PC-9 (cell line): ENCODE results near the gene SLC2A9. TPM values are rescaled to one million over a fixed set of nuclear protein-coding genes. Genes with fewer than 3 reads are reported as not detected.
"Not testable (repeated sequence)": the region's sequence is repeated elsewhere in the genome, so short reads cannot be mapped to it uniquely, and the experiment has no call there.

Experiments used
- BruUV-seq: library from RNA; stranded (reverse); fragments of 400-500 nt; replicated peaks from 2 replicates; lab custom pipeline; 2021; lab: Mats Ljungman, UMichigan
- CTCF ChIA-PET: fragments of 300-600 bp; sonication (Branson Sonifier 250); formaldehyde crosslinking; loops from one replicate; lab custom pipeline; 2022; ENCODE audit warnings: antibody characterized with exemption; lab: Charles Lee
- POLR2A ChIA-PET: fragments of 300-600 bp; sonication (Branson Sonifier 250); formaldehyde crosslinking; loops from one replicate; lab custom pipeline; 2022; ENCODE audit warnings: antibody characterized with exemption; ENCODE audit not compliant: unreplicated experiment; lab: Charles Lee
- DNase-seq, 2 experiments: peaks; one replicate each; pipeline versions ENCODE4 v3.0.0 to v3.0.0-alpha.2; 2015 to 2022; ENCODE audit warnings: mixed read lengths in 1 of 2
- H2AFZ ChIP-seq: fragments of 200-600 bp; sonication (generic); 2 replicates; pipeline ENCODE4 v1.8.1; 2017; ENCODE audit warnings: antibody characterized with exemption
- H3F3A ChIP-seq: fragments of 200-600 bp; sonication (generic); 2 replicates; pipeline ENCODE4 v1.8.1; 2017; ENCODE audit warnings: antibody characterized with exemption, mild to moderate bottlenecking, low read depth; ENCODE audit not compliant: insufficient read depth
- H3K27ac ChIP-seq: fragments of 200-600 bp; sonication (generic); 2 replicates; pipeline ENCODE4 v1.6.1; 2016; ENCODE audit warnings: mixed run types
- H3K27me3 ChIP-seq: fragments of 200-600 bp; sonication (generic); 2 replicates; pipeline ENCODE4 v1.6.1; 2016; ENCODE audit warnings: low read depth, mixed run types; ENCODE audit not compliant: insufficient read depth
- H3K36me3 ChIP-seq: fragments of 200-600 bp; sonication (generic); 2 replicates; pipeline ENCODE4 v1.6.1; 2016; ENCODE audit warnings: low read depth, mixed run types
- H3K4me1 ChIP-seq: fragments of 200-600 bp; sonication (generic); replicated peaks from 2 replicates; pipeline ENCODE4 v1.6.1; 2016; ENCODE audit warnings: mixed run types; ENCODE audit not compliant: insufficient read depth
- H3K4me2 ChIP-seq: fragments of 200-600 bp; sonication (generic); 2 replicates; pipeline ENCODE4 v1.6.1; 2017; ENCODE audit warnings: mixed run types
- H3K4me3 ChIP-seq: fragments of 200-600 bp; sonication (generic); 2 replicates; pipeline ENCODE4 v1.6.1; 2016; ENCODE audit warnings: mixed run types
- H3K79me2 ChIP-seq: fragments of 200-600 bp; sonication (generic); 2 replicates; pipeline ENCODE4 v1.6.1; 2017; ENCODE audit warnings: low read depth, mixed run types
- H3K9me2 ChIP-seq: fragments of 200-600 bp; sonication (generic); 2 replicates; pipeline ENCODE4 v1.8.1; 2017; ENCODE audit warnings: mild to moderate bottlenecking; ENCODE audit not compliant: insufficient read depth
- H3K9me3 ChIP-seq: fragments of 200-600 bp; sonication (generic); 2 replicates; pipeline ENCODE4 v1.8.1; 2016; ENCODE audit warnings: low read depth; ENCODE audit not compliant: insufficient read depth
- H4K20me1 ChIP-seq: fragments of 200-600 bp; sonication (generic); 2 replicates; pipeline ENCODE4 v1.8.1; 2017; ENCODE audit not compliant: insufficient read depth
- EZH2 ChIP-seq: fragments of 200-600 bp; sonication (generic); IDR thresholded peaks from 2 replicates; pipeline ENCODE4 v1.8.0; 2017; ENCODE audit warnings: antibody characterized with exemption, low read depth
- intact Hi-C: fragments of 100-400 bp; cut with micrococcal nuclease; formaldehyde crosslinking; loops from one replicate; pipeline ENCODE4 v1.10.0; 2022; ENCODE audit not compliant: unreplicated experiment
- total RNA-seq: library from RNA; stranded (reverse); gene quantifications from 2 replicates; pipeline ENCODE4 v1.2.3, GENCODE V29; 2021
- TF ChIP-seq, protein P1 (sequence below): fragments of 200-600 bp; sonication (generic); conservative IDR thresholded peaks from 2 replicates; pipeline ENCODE4 v1.6.1; 2017; ENCODE audit warnings: mixed run types, antibody characterized with exemption, mild to moderate bottlenecking, moderate library complexity

SLC2A9 gene
- total RNA-seq, 1 experiment from 2014 or later: 0.28 TPM

- Histone ChIP-seq H3K4me3 (no peak overlapping the region), H3K36me3 (no peaks in the 10 kb centered on the region), H3K79me2 (no peaks in the 10 kb centered on the region), H3K9me2 (no peaks in the 10 kb centered on the region), H3K4me2 (no peak overlapping the region), H3K4me1 (no peaks in the 10 kb centered on the region), H3K9me3 (no peaks in the 10 kb centered on the region), H3F3A (no peaks in the 10 kb centered on the region), H3K27me3 (peaks cover 3% of the 10 kb centered on the region; the same call in 1 of the 2 replicates), H4K20me1 (no peaks in the 10 kb centered on the region), H3K27ac (no peak overlapping the region), H2AFZ (no peak overlapping the region)
- intact Hi-C loops: no loop called here
- BruUV-seq: no TSS peak
- POLR2A ChIA-PET: no interaction called here
- no peak for DNase-seq
- no peak for TF ChIP-seq EZH2
- TF ChIP-seq, protein P1, sequence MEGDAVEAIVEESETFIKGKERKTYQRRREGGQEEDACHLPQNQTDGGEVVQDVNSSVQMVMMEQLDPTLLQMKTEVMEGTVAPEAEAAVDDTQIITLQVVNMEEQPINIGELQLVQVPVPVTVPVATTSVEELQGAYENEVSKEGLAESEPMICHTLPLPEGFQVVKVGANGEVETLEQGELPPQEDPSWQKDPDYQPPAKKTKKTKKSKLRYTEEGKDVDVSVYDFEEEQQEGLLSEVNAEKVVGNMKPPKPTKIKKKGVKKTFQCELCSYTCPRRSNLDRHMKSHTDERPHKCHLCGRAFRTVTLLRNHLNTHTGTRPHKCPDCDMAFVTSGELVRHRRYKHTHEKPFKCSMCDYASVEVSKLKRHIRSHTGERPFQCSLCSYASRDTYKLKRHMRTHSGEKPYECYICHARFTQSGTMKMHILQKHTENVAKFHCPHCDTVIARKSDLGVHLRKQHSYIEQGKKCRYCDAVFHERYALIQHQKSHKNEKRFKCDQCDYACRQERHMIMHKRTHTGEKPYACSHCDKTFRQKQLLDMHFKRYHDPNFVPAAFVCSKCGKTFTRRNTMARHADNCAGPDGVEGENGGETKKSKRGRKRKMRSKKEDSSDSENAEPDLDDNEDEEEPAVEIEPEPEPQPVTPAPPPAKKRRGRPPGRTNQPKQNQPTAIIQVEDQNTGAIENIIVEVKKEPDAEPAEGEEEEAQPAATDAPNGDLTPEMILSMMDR: no peak
- CTCF ChIA-PET: no interaction called here
These were observed 36.7 kb downstream of the SLC2A9 start for GRCh38 chr4:9984621-9985020.

DNA sequence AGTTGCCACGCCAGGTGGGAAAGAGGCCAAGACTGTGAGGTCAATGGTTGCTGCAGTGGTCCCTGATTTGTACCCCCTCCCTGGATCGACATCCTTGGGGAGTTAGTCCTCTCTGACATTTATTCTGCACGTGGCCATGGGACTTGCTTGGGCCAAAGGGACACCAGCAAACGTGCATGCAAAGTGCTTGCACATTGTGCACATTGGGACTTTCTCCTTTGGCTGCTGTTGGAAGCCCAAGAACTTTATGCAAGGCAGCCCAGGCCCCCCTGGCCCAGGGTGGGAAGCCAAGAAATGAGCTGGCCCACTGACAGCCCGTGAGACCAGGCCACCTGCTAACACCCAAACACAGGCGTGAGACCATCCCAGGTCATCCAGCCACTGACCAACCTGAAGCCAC, 38.1 kb downstream of the SLC2A9 start:
- H3K9me3 ChIP-seq: no peaks in the 10 kb centered on the region

DNA sequence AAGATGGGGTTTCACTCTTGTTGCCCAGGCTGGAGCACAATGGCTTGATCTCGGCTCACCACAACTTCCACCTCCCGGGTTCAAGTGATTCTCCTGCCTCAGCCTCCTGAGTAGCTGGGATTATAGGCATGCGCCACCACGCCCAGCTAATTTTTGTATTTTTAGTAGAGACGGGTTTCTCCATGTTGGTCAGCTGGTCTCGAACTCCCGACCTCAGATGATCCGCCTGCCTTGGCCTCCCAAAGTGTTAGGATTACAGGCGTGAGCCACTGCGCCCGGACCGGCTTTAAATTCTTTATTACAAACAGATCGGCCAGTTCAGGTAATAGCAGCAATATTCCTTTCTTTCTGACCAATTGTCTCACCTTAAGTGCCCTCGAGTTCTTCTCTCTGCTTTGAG, 39.4 kb downstream of the SLC2A9 start:
- H3K27ac ChIP-seq, H3K9me2 ChIP-seq, POLR2A ChIA-PET, H3K36me3 ChIP-seq, H4K20me1 ChIP-seq, H3F3A ChIP-seq, BruUV-seq, H3K4me2 ChIP-seq, CTCF ChIA-PET, H3K4me3 ChIP-seq, H3K4me1 ChIP-seq, intact Hi-C loops, H3K9me3 ChIP-seq, DNase-seq, H2AFZ ChIP-seq, H3K79me2 ChIP-seq, H3K27me3 ChIP-seq: not testable (repeated sequence)

More for the DNA sequence above, 38.1 kb downstream of the SLC2A9 start:
- H4K20me1 ChIP-seq: no peaks in the 10 kb centered on the region
- H3K79me2 ChIP-seq: no peaks in the 10 kb centered on the region
- H3K4me2 ChIP-seq: no peak overlapping the region
- H3K36me3 ChIP-seq: no peaks in the 10 kb centered on the region
- DNase-seq: no peak
- no peak overlapping the region for H3K27ac ChIP-seq
- no peaks in the 10 kb centered on the region for H3F3A ChIP-seq
- no peaks in the 10 kb centered on the region for H3K9me2 ChIP-seq
- no peak overlapping the region for H3K4me3 ChIP-seq
- intact Hi-C loops: no loop called here
- ChIA-PET POLR2A (no interaction called here), CTCF (no interaction called here)
- BruUV-seq: no TSS peak
- H2AFZ ChIP-seq: no peak overlapping the region
- no peaks in the 10 kb centered on the region for H3K27me3 ChIP-seq
- H3K4me1 ChIP-seq: no peaks in the 10 kb centered on the region
- TF ChIP-seq EZH2: no peak
- TF ChIP-seq, protein P1: no peak

DNA sequence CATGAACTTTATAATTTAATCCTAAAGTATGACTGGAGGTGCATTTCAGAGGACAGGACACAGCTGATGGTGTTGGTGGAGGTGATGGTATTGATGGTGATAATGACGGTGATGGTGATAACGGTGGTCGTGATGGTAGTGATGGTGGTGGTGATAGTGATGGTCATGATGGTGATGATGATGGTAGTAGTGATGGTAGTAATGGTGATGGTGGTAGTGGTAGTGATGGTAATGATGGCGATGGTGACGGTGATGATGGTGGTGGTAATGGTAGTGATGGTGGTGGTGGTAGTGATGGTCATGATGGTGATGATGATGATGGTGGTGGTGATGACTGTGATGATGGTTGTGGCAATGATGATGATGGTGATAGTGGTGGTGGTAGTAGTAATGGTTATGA, 40.4 kb downstream of the SLC2A9 start:
- no peaks in the 10 kb centered on the region for H4K20me1 ChIP-seq
- no peak for TF ChIP-seq EZH2
- TF ChIP-seq, protein P1: no peak
- H3K27me3 ChIP-seq: no peaks in the 10 kb centered on the region
- BruUV-seq: no TSS peak
- H3K4me2 ChIP-seq: no peak overlapping the region
- DNase-seq: no peak
- H3K4me1 ChIP-seq: no peaks in the 10 kb centered on the region
- ChIA-PET CTCF (no interaction called here), POLR2A (no interaction called here)
- intact Hi-C loops: no loop called here
- H3K4me3 ChIP-seq: no peak overlapping the region
- H2AFZ ChIP-seq: no peak overlapping the region
- H3K36me3 ChIP-seq: no peaks in the 10 kb centered on the region
- H3K9me3 ChIP-seq: no peaks in the 10 kb centered on the region
- H3K9me2 ChIP-seq: no peaks in the 10 kb centered on the region
- no peak overlapping the region for H3K27ac ChIP-seq
- H3K79me2 ChIP-seq: no peaks in the 10 kb centered on the region
- H3F3A ChIP-seq: no peaks in the 10 kb centered on the region
